Hepatocyte (in vitro differentiated cells): ENCODE results near the gene CHRM1. TPM values are rescaled to one million over a fixed set of nuclear protein-coding genes. Genes with fewer than 3 reads are reported as not detected.

Source experiments
- DNase-seq: peaks from one replicate; pipeline ENCODE4 v3.0.0-alpha.2; 2016; ENCODE audit warnings: low spot score
- H2AFZ ChIP-seq: fragments of 200-600 bp; sonication (generic); 2 replicates; pipeline ENCODE4 v1.6.0; 2016; ENCODE audit warnings: antibody characterized with exemption, mild to moderate bottlenecking
- H3K27ac ChIP-seq: fragments of 200-600 bp; sonication (generic); 2 replicates; pipeline ENCODE4 v1.5.1; 2016; ENCODE audit warnings: mild to moderate bottlenecking
- H3K27me3 ChIP-seq: fragments of 200-600 bp; sonication (generic); 2 replicates; pipeline ENCODE4 v1.6.1; 2016
- H3K36me3 ChIP-seq: fragments of 200-600 bp; sonication (generic); replicated peaks from 2 replicates; pipeline ENCODE4 v1.5.1; 2016; ENCODE audit warnings: low read depth; ENCODE audit not compliant: insufficient read depth
- H3K4me1 ChIP-seq: fragments of 200-600 bp; sonication (generic); 2 replicates; pipeline ENCODE4 v1.5.1; 2016; ENCODE audit warnings: mild to moderate bottlenecking, moderate library complexity; ENCODE audit not compliant: insufficient read depth
- H3K4me2 ChIP-seq: fragments of 200-600 bp; sonication (generic); 2 replicates; pipeline ENCODE4 v1.6.0; 2016
- H3K4me3 ChIP-seq: fragments of 200-600 bp; sonication (generic); 2 replicates; pipeline ENCODE4 v1.5.1; 2016; ENCODE audit warnings: mild to moderate bottlenecking
- H3K79me2 ChIP-seq: fragments of 200-600 bp; sonication (generic); 2 replicates; pipeline ENCODE4 v1.6.0; 2017; ENCODE audit warnings: mild to moderate bottlenecking
- H3K9me2 ChIP-seq: fragments of 200-600 bp; sonication (generic); replicated peaks from 2 replicates; pipeline ENCODE4 v1.6.0; 2017; ENCODE audit warnings: mild to moderate bottlenecking; ENCODE audit not compliant: insufficient read depth
- H3K9me3 ChIP-seq: fragments of 200-600 bp; sonication (generic); 2 replicates; pipeline ENCODE4 v1.5.1; 2016; ENCODE audit warnings: low read depth, mild to moderate bottlenecking
- H4K20me1 ChIP-seq: fragments of 200-600 bp; sonication (generic); 2 replicates; pipeline ENCODE4 v1.6.0; 2016; ENCODE audit warnings: mild to moderate bottlenecking; ENCODE audit not compliant: insufficient read depth, poor library complexity, severe bottlenecking
- EZH2 ChIP-seq: fragments of 200-600 bp; sonication (generic); IDR thresholded peaks from 2 replicates; pipeline ENCODE4 v1.6.1; 2016; ENCODE audit warnings: antibody characterized with exemption, mild to moderate bottlenecking, borderline replicate concordance
- EZH2phosphoT487 ChIP-seq: fragments of 200-600 bp; sonication (generic); IDR thresholded peaks from one replicate; pipeline ENCODE4 v1.6.1; 2018; ENCODE audit warnings: antibody characterized with exemption, mild to moderate bottlenecking, low read depth, moderate library complexity; ENCODE audit not compliant: unreplicated experiment, severe bottlenecking
- WGBS: methylation state at CpG from one replicate; pipeline ENCODE4 v1.1.6; 2016; ENCODE audit warnings: low lambda C conversion rate; ENCODE audit errors: missing lambda C conversion rate; 5-methylcytosine and 5-hydroxymethylcytosine counted together
- polyA plus RNA-seq: library from polyadenylated mRNA; unstranded; fragments of >200 nt; fragmentation: Nextera tagmentation; extraction: Ambion mirVana; gene quantifications from 2 replicates; pipeline ENCODE4 v1.2.1, GENCODE V29; 2016
- total RNA-seq: library from RNA; depleted of rRNA; stranded (reverse); fragments of >200 nt; gene quantifications from 2 replicates; pipeline ENCODE4 v1.2.3, GENCODE V29; 2014
- TF ChIP-seq, protein P1 (sequence below): fragments of 200-600 bp; sonication (generic); IDR thresholded peaks from 2 replicates; pipeline ENCODE4 v1.5.1; 2016; ENCODE audit warnings: antibody characterized with exemption, mild to moderate bottlenecking; ENCODE audit not compliant: poor library complexity

Gene CHRM1
- total and polyA plus RNA-seq, 2 experiments from 2014 or later = not detected

DNA sequence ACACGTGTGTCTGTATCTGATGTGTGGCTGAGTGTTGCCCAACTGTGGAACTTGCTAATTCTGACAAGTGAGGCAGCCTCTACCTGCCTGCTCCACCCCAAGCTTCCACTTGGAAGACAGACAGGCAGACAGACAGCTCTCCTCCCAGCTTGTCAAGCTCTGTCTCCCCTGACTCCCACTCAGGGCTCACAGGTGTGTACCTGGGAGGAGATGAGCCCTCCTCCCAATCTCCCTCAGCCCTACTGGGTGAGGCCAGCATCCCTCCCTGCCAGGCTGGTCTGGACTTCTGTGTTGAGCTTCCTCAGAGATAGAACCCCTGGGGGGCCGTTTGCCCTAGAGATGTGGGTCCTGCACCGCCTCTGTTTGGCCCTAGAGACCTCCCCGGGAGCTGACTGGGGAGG is 1.0 kb upstream of the CHRM1 start:
- no peak overlapping the region for H3K4me2 ChIP-seq
- no peak overlapping the region for H2AFZ ChIP-seq
- no peak for DNase-seq
- H3K79me2 ChIP-seq = no peaks in the 10 kb centered on the region
- peaks cover 27% of the 10 kb centered on the region for H3K4me1 ChIP-seq
- TF ChIP-seq EZH2 (no peak), EZH2phosphoT487 (no peak)
- TF ChIP-seq, protein P1, sequence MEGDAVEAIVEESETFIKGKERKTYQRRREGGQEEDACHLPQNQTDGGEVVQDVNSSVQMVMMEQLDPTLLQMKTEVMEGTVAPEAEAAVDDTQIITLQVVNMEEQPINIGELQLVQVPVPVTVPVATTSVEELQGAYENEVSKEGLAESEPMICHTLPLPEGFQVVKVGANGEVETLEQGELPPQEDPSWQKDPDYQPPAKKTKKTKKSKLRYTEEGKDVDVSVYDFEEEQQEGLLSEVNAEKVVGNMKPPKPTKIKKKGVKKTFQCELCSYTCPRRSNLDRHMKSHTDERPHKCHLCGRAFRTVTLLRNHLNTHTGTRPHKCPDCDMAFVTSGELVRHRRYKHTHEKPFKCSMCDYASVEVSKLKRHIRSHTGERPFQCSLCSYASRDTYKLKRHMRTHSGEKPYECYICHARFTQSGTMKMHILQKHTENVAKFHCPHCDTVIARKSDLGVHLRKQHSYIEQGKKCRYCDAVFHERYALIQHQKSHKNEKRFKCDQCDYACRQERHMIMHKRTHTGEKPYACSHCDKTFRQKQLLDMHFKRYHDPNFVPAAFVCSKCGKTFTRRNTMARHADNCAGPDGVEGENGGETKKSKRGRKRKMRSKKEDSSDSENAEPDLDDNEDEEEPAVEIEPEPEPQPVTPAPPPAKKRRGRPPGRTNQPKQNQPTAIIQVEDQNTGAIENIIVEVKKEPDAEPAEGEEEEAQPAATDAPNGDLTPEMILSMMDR = no peak
- H3K27ac ChIP-seq = no peak overlapping the region
- H3K27me3 ChIP-seq = peaks cover 48% of the 10 kb centered on the region
- 72% methylated on average over 4 of the region's 4 CpGs for WGBS
- no peak overlapping the region for H3K4me3 ChIP-seq
- H3K9me3 ChIP-seq = no peaks in the 10 kb centered on the region
- no peaks in the 10 kb centered on the region for H3K36me3 ChIP-seq
- H4K20me1 ChIP-seq = no peaks in the 10 kb centered on the region
- no peaks in the 10 kb centered on the region for H3K9me2 ChIP-seq

DNA sequence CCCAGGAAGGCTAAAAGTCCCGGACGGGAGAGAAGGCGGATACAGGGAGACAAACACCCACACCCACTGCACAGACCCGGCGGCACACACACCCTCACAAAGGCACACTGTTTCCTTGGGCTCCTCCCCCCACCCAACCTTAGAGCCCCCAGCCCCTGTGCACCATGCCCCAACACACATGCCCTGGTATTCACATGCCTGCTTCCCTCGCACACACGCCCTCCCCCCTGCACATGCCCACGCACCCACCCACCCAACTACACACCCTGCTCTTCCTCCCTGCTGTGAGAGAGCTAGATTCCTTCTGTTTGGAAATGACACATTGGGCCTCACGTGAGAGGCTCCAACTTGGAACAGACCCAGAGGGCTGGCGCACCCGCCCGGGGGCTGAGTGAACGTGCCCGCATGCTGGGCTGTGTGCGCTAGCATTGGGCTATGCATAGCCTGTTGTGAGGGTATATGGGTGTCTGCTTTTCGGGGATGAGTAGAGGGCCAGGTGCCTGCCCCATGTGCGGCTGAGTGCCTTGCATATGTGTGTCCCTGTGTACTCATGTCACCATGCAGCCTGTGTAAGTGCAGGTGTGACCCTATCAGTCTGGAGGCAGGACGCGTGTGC is 518 bp upstream of the CHRM1 start:
- Histone ChIP-seq H3K36me3 (no peaks in the 10 kb centered on the region), H3K4me3 (no peak overlapping the region), H3K27ac (no peak overlapping the region), H3K4me1 (peaks cover 23% of the 10 kb centered on the region), H3K79me2 (no peaks in the 10 kb centered on the region), H4K20me1 (no peaks in the 10 kb centered on the region), H3K4me2 (peak overlapping the region; percentile 36), H3K27me3 (peaks cover 43% of the 10 kb centered on the region), H2AFZ (no peak overlapping the region), H3K9me3 (no peaks in the 10 kb centered on the region), H3K9me2 (no peaks in the 10 kb centered on the region)
- no peak for DNase-seq
- 59% methylated on average over 19 of the region's 19 CpGs for WGBS
- TF ChIP-seq EZH2 (no peak), EZH2phosphoT487 (no peak)
- TF ChIP-seq, protein P1 = no peak

DNA sequence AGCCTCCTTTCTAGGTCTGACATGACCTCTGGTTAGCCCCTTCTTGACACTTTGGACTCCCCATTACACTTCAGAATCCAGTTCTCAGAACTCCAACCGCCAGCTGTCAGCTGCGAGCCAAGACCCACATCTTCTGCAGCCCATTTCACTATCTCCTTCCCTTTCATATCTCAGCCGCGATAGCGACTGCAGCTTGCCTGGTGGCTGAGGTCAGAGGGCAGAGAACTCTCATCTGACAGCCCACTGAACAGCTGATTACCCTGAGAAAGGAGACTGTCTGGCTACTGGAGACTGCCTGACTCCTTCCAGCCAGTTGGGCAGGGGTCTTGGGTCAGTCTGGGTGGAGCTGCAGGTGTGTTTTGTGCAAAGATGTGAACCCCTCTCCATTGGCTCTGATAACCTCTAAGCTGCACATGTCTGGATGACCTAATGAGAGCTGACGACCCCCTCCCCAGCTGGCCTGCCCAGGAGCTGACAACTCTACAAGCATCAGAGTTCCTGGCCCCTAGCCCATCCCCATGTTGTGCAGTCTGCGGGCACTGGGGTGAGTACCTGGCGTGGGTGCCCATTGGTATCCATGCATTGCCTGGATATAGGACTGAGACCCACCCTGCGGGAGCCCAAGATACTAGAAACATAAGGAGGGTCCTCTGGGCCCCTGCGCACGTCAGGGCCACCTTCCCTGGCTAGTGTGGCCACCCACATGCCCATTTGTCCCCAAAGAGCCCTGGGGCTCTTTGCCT is 1.1 kb downstream of the CHRM1 start:
- Histone ChIP-seq H3K4me2 (no peak overlapping the region), H3K36me3 (no peaks in the 10 kb centered on the region), H4K20me1 (no peaks in the 10 kb centered on the region), H3K27ac (no peak overlapping the region), H3K4me1 (peaks cover 8% of the 10 kb centered on the region), H3K9me2 (no peaks in the 10 kb centered on the region), H3K4me3 (no peak overlapping the region), H3K9me3 (no peaks in the 10 kb centered on the region), H2AFZ (no peak overlapping the region), H3K79me2 (no peaks in the 10 kb centered on the region), H3K27me3 (peaks cover 27% of the 10 kb centered on the region)
- WGBS = 63% methylated on average over 11 of the region's 11 CpGs
- TF ChIP-seq EZH2phosphoT487 (no peak), EZH2 (no peak)
- TF ChIP-seq, protein P1 = no peak
- no peak for DNase-seq
